ENCODE data around the gene PRAF2. TPM values are rescaled to one million over a fixed set of nuclear protein-coding genes. Genes with fewer than 3 reads are reported as not detected.

Gene PRAF2
- total and polyA plus RNA-seq, 9 of the 15 experiments (the other 6 are each of a cell fraction or from before 2014, with no cell fraction given): 0.24 to 5.7 (median 2.0) TPM

GRCh38 chrX:49122499-49122898 is 48.7 kb upstream of the PRAF2 start:
- H3K27ac ChIP-seq (ENCODE audit: extremely low read depth, low read depth, low read length): no peak overlapping the region; the same call in 2 of the 3 replicates
- H3K4me1 ChIP-seq (replicated peaks in 1 of 2; ENCODE audit: control insufficient read depth in 2 of 2, insufficient read depth in 2 of 2, low read length in 2 of 2): peaks cover 0 to 17% of the 10 kb centered on the region in 2 experiments; a peak in 4 of 5 replicates
- peak overlapping the region; percentile 90 for H3K4me2 ChIP-seq (ENCODE audit: insufficient read depth, low read length)
- POLR2A ChIA-PET: no interaction called here
- H3K9me3 ChIP-seq (replicated peaks; ENCODE audit: control insufficient read depth, insufficient read depth, low read depth, low read length): no peaks in the 10 kb centered on the region
- no peaks in the 10 kb centered on the region for H3K9me1 ChIP-seq (ENCODE audit: control insufficient read depth, insufficient read depth, low read length)
- no peaks in the 10 kb centered on the region for H3K27me3 ChIP-seq (ENCODE audit: control insufficient read depth in 2 of 2, insufficient read depth in 2 of 2, low read length in 2 of 2)
- no TSS peak for BruUV-seq (replicated peaks)
- in situ Hi-C loops (cut with MboI): no loop called here
- TF ChIP-seq RBM34 (IDR thresholded peaks at IDR 0.05; ENCODE audit: borderline replicate concordance, insufficient read depth, low read length) (no peak), CEBPB (tag; IDR thresholded peaks at IDR 0.05) (no peak), ZNF146 (CRISPR knock-in tag; IDR thresholded peaks at IDR 0.05; ENCODE audit: unreplicated experiment) (no peak), EZH2 (IDR thresholded peaks at IDR 0.05; ENCODE audit: borderline replicate concordance, low read depth, low read length) (no peak), RFX1 (IDR thresholded peaks at IDR 0.05) (no peak), MEF2A (IDR thresholded peaks at IDR 0.05; ENCODE audit: control insufficient read depth, low read depth, low read length) (no peak), POLR2G (IDR thresholded peaks at IDR 0.05; ENCODE audit: low read depth, low read length) (peak; percentile 55; the same call in 1 of the 2 replicates)
- no peaks in the 10 kb centered on the region; the same call in 1 of the 2 replicates for H4K20me1 ChIP-seq (replicated peaks; ENCODE audit: control insufficient read depth, insufficient read depth, low read length)
- CTCF ChIA-PET (ENCODE audit: low intra/inter-chr PET ratio): no interaction called here
- peaks cover 39% of the 10 kb centered on the region; the same call in 2 of the 3 replicates for H3K36me3 ChIP-seq (ENCODE audit: control insufficient read depth, insufficient read depth, low read length)
- H2AFZ ChIP-seq (ENCODE audit: low read depth, low read length): no peak overlapping the region
- peak overlapping the region; percentile 93 to 99 for H3K9ac ChIP-seq (ENCODE audit: insufficient read depth in 1 of 2, low read depth in 2 of 2, low read length in 2 of 2)
- H3K4me3 ChIP-seq: peak overlapping the region; percentile 97
- H3K79me2 ChIP-seq (ENCODE audit: control insufficient read depth, insufficient read depth, low read length): peaks cover 14% of the 10 kb centered on the region
- peak in 1 of 4 experiments; percentile 11 for DNase-seq (ENCODE audit: extremely low read depth in 1 of 4, low spot score in 3 of 4)
- 66% methylated on average over 4 of the region's 5 CpGs for WGBS (ENCODE audit: insufficient coverage, low coverage, missing lambda C conversion rate)
- intact Hi-C loops (cut with micrococcal nuclease): loop anchor here (2.0 to 5.0 kb wide), 2 partner anchors 52 to 160 kb away; no protein-coding TSS in a partner anchor
- no peak for FAIRE-seq
- no peak for ATAC-seq
